Small intestine (tissue), 7 donors: ENCODE results near the gene CDKL4. TPM values are rescaled to one million over a fixed set of nuclear protein-coding genes. Genes with fewer than 3 reads are reported as not detected.
"Not testable (repeated sequence)": the region's sequence is repeated elsewhere in the genome, so short reads cannot be mapped to it uniquely, and the experiment has no call there.

Experiments
- DNase-seq, 2 donors: peaks; one replicate each; pipeline versions ENCODE4 v3.0.0 to v3.0.0-alpha.2; 2013
- FAIRE-seq: peaks from 2 replicates; lab custom pipeline; 2012; peaks lifted over from hg19 to GRCh38; lab: Jason Lieb, UNC
- H3K27ac ChIP-seq, 3 donors: one replicate each; pipeline ENCODE4 v1.5.1; 2013; ENCODE audit warnings: low read length in 2 of 3, mild to moderate bottlenecking in 2 of 3, control low read depth in 1 of 3, inconsistent platforms in 1 of 3, low read depth in 1 of 3, moderate library complexity in 1 of 3
- H3K27me3 ChIP-seq, 3 donors: one replicate each; pipeline ENCODE4 v1.6.1; 2013; ENCODE audit warnings: low read length in 3 of 3, inconsistent platforms in 1 of 3; ENCODE audit not compliant: control insufficient read depth in 3 of 3, insufficient read depth in 3 of 3
- H3K36me3 ChIP-seq, 3 donors: one replicate each; pipeline ENCODE4 v1.6.1; 2013; ENCODE audit warnings: low read length in 3 of 3, inconsistent platforms in 1 of 3, low read depth in 1 of 3, mild to moderate bottlenecking in 1 of 3, moderate library complexity in 1 of 3; ENCODE audit not compliant: control insufficient read depth in 3 of 3, insufficient read depth in 2 of 3
- H3K4me1 ChIP-seq, 3 donors: one replicate each; pipeline ENCODE4 v1.6.1; 2013; ENCODE audit warnings: low read length in 2 of 3, inconsistent platforms in 1 of 3, low read depth in 1 of 3, mild to moderate bottlenecking in 1 of 3, moderate library complexity in 1 of 3; ENCODE audit not compliant: control insufficient read depth in 3 of 3, insufficient read depth in 2 of 3
- H3K4me3 ChIP-seq, 3 donors: one replicate each; pipeline ENCODE4 v1.5.1; 2013; ENCODE audit warnings: low read length in 3 of 3, control low read depth in 1 of 3, inconsistent platforms in 1 of 3, low read depth in 1 of 3, mild to moderate bottlenecking in 1 of 3, moderate library complexity in 1 of 3
- H3K9me3 ChIP-seq, 2 donors: one replicate each; pipeline ENCODE4 v1.6.1; 2013; ENCODE audit warnings: low read depth in 1 of 2, low read length in 1 of 2; ENCODE audit not compliant: control insufficient read depth in 2 of 2, insufficient read depth in 1 of 2
- WGBS, 3 donors: extraction: QIAGEN DNeasy Blood & Tissue Kit; methylation state at CpG; one replicate each; pipeline ENCODE4 v1.1.7; 2013; 5-methylcytosine and 5-hydroxymethylcytosine counted together
- polyA plus RNA-seq, 4 donors: library from polyadenylated mRNA; stranded (reverse) in 3 of 4; unstranded in 1 of 4; fragments of 200-250 nt in 3 of 4; fragments of 120-200 nt in 1 of 4; gene quantifications; one replicate each; pipeline versions ENCODE4 v1.2.1 to v1.2.3, GENCODE V29; 2013
- donor health status: healthy with polysubstance abuse.
- donor health status: control.
- donor health status: control.
- donor health status: Bipolar disorder and iron deficiency.
- donor health status: healthy.

Gene CDKL4
- polyA plus RNA-seq, 4 donors: 0.09 TPM; not detected in 3

- WGBS, 3 donors: 93 to 100% (median 99%) methylated on average over 1 of the region's 1 CpG
- no peak for FAIRE-seq
Observed at GRCh38 chr2:39213015-39213414, 30.8 kb downstream of the CDKL4 start.

DNA sequence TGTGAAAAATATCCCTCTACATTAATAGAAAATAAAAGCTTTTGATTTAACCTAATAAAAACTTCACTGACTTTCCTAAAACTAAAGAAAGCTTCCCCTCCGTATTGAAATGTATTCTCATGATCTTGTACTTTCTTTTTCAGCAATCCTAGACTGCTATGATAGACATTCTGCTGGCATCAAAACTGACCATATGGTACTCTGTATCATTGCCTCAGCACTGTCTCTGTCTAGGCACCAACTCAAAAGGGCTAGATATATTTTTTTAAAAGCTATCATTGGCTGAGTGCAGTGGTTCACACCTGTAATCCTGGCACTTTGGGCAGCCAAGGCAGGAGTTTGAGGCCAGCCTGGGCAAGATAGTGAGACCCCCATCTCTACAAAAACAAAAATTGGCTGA is 32.9 kb downstream of the CDKL4 start:
- Histone ChIP-seq H3K4me3 (no peak overlapping the region), H3K27me3 (no peaks in the 10 kb centered on the region), H3K27ac (no peak overlapping the region), H3K9me3 (no peaks in the 10 kb centered on the region), H3K4me1 (no peaks in the 10 kb centered on the region), H3K36me3 (no peaks in the 10 kb centered on the region)
- WGBS, 3 donors: 77 to 94% (median 79%) methylated on average over 1 of the region's 1 CpG
- no peak for DNase-seq
- no peak for FAIRE-seq

More at GRCh38 chr2:39213015-39213414, 30.8 kb downstream of the CDKL4 start:
- no peak overlapping the region for H3K4me3 ChIP-seq
- H3K9me3 ChIP-seq: no peaks in the 10 kb centered on the region
- no peak overlapping the region for H3K27ac ChIP-seq
- no peaks in the 10 kb centered on the region for H3K36me3 ChIP-seq
- no peaks in the 10 kb centered on the region for H3K4me1 ChIP-seq
- no peaks in the 10 kb centered on the region for H3K27me3 ChIP-seq
- DNase-seq: no peak

- no peak overlapping the region for H3K27ac ChIP-seq
- no peak for DNase-seq
- H3K4me3 ChIP-seq: no peak overlapping the region
- no peaks in the 10 kb centered on the region for H3K4me1 ChIP-seq
- no peak for FAIRE-seq
- 66 to 91% (median 79%) methylated on average over 6 of the region's 6 CpGs for WGBS, 3 donors
- no peaks in the 10 kb centered on the region for H3K27me3 ChIP-seq
- no peaks in the 10 kb centered on the region for H3K9me3 ChIP-seq
- H3K36me3 ChIP-seq: no peaks in the 10 kb centered on the region
Observed at GRCh38 chr2:39203382-39203781, 40.4 kb downstream of the CDKL4 start.

- WGBS, 3 donors: 81 to 88% (median 84%) methylated on average over 1 of the region's 1 CpG
- Histone ChIP-seq H3K36me3 (no peaks in the 10 kb centered on the region), H3K9me3 (no peaks in the 10 kb centered on the region), H3K4me3 (no peak overlapping the region), H3K27me3 (no peaks in the 10 kb centered on the region), H3K27ac (no peak overlapping the region), H3K4me1 (no peaks in the 10 kb centered on the region)
- DNase-seq: no peak
- FAIRE-seq: no peak
Observed at GRCh38 chr2:39202639-39203369, 41.0 kb downstream of the CDKL4 start.

GRCh38 chr2:39197003-39197402 is 46.8 kb downstream of the CDKL4 start:
- not testable (repeated sequence) for H3K4me1 ChIP-seq, H3K27ac ChIP-seq, FAIRE-seq, DNase-seq, H3K27me3 ChIP-seq, H3K36me3 ChIP-seq, H3K4me3 ChIP-seq
- peaks cover 0 to 13% of the 10 kb centered on the region in 2 donors for H3K9me3 ChIP-seq
- WGBS, 3 donors: 97 to 98% (median 97%) methylated on average over 2 of the region's 2 CpGs

DNA sequence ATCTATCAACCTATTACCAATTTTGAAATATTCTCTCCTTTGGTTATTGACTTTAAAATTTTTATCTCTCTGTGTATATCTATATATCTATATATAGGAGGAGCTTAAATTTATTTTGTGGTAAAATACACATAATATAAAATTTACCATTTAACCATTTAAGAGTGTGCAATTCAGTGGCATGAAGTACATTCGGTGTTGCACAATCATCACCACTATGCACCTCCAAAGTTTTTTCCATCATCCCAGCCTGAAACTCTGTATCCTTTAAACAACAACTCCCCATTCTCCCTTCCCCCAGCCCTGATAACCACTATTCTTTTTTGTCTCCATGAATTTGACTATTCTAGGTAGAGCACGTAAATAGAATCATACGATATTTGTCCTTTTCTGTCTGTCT is 49.1 kb downstream of the CDKL4 start:
- 97 to 100% (median 98%) methylated on average over 3 of the region's 3 CpGs for WGBS, 3 donors
- Histone ChIP-seq H3K36me3 (no peaks in the 10 kb centered on the region), H3K27me3 (no peaks in the 10 kb centered on the region), H3K9me3 (peaks cover 0 to 13% of the 10 kb centered on the region in 2 donors), H3K4me3 (no peak overlapping the region), H3K4me1 (peaks cover 0 to 3% (median 0%) of the 10 kb centered on the region in 3 donors), H3K27ac (no peak overlapping the region)
- no peak for FAIRE-seq
- no peak for DNase-seq

DNA sequence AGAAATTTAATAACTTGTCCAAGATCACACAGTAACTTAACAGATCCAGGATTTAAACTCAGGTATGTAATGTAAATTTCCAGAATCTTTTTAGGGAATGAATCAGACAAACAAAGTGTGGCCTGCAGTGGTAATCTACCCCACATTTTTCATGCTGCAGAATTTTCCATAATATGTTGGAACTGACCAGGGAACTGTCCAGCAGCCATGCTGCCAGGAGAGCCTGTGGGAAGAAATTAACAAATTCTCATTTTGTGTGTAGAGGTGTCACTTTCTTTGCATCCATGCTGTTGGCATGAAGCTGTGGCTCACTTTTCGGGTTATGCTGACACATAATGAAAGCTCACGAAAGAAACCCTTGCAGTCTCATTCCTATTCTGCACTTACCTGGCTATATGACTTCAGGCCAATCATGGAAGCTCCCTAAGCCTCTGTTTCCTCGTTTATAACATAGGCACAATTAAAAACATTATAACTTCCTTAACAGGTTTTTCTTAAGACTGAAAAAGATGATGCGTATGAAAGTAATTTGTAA is 54.7 kb downstream of the CDKL4 start:
- Histone ChIP-seq H3K27me3 (no peaks in the 10 kb centered on the region), H3K4me1 (peaks cover 0 to 3% (median 0%) of the 10 kb centered on the region in 3 donors), H3K27ac (no peak overlapping the region), H3K9me3 (no peaks in the 10 kb centered on the region), H3K4me3 (no peak overlapping the region), H3K36me3 (no peaks in the 10 kb centered on the region)
- FAIRE-seq (no peak), DNase-seq (no peak)
- 74 to 81% (median 75%) methylated on average over 4 of the region's 4 CpGs for WGBS, 3 donors

GRCh38 chr2:39183673-39184072 is 60.1 kb downstream of the CDKL4 start:
- DNase-seq (no peak), FAIRE-seq (no peak)
- Histone ChIP-seq H3K27me3 (no peaks in the 10 kb centered on the region), H3K4me1 (no peaks in the 10 kb centered on the region), H3K9me3 (no peaks in the 10 kb centered on the region), H3K27ac (no peak overlapping the region), H3K4me3 (no peak overlapping the region), H3K36me3 (no peaks in the 10 kb centered on the region)
- WGBS, 3 donors: 94 to 100% (median 97%) methylated on average over 2 of the region's 2 CpGs
